Neural cell (in vitro differentiated cells): Measurements from ENCODE around the gene ADGRB3. TPM values are rescaled to one million over a fixed set of nuclear protein-coding genes. Genes with fewer than 3 reads are reported as not detected.

Experiments
- H2AFZ ChIP-seq: fragments of 200-600, 300-800 bp; sonication (generic), shearing (Covaris generic); 2 replicates; pipeline ENCODE4 v1.6.0; 2014; ENCODE audit warnings: low read depth, mild to moderate bottlenecking, antibody characterized with exemption, low read length, moderate library complexity
- H3F3A ChIP-seq: fragments of 200-600 bp; shearing (Covaris generic); 2 replicates; pipeline ENCODE4 v1.6.1; 2016; ENCODE audit warnings: mild to moderate bottlenecking, moderate library complexity, mixed read lengths, antibody characterized with exemption, low read length; ENCODE audit not compliant: insufficient read depth, poor library complexity, severe bottlenecking
- H3K27ac ChIP-seq: fragments of 200-600, 300-800 bp; sonication (generic), shearing (Covaris generic); 2 replicates; pipeline ENCODE4 v1.5.1; 2014; ENCODE audit warnings: mild to moderate bottlenecking, low read length, moderate library complexity
- H3K27me3 ChIP-seq: fragments of 300-800, 200-600 bp; sonication (generic), shearing (Covaris generic); 2 replicates; pipeline ENCODE4 v1.6.0; 2014; ENCODE audit warnings: mild to moderate bottlenecking, low read depth, low read length, moderate library complexity; ENCODE audit not compliant: insufficient read depth
- H3K36me3 ChIP-seq: fragments of 300-800, 200-600 bp; sonication (generic), shearing (Covaris generic); 2 replicates; pipeline ENCODE4 v1.5.1; 2014; ENCODE audit warnings: mild to moderate bottlenecking, antibody characterized with exemption, low read length, moderate library complexity; ENCODE audit not compliant: insufficient read depth
- H3K4me2 ChIP-seq: fragments of 300-800, 200-600 bp; sonication (generic), shearing (Covaris generic); 2 replicates; pipeline ENCODE4 v1.6.0; 2014; ENCODE audit warnings: mild to moderate bottlenecking, low read length
- H3K4me3 ChIP-seq: fragments of 300-800, 200-600 bp; sonication (generic), shearing (Covaris generic); 2 replicates; pipeline ENCODE4 v1.5.1; 2014; ENCODE audit warnings: mild to moderate bottlenecking, low read length, moderate library complexity
- H3K79me2 ChIP-seq: fragments of 200-600 bp; shearing (Covaris generic); replicated peaks from 2 replicates; pipeline ENCODE4 v1.6.0; 2014; ENCODE audit warnings: mild to moderate bottlenecking, low read length, moderate library complexity; ENCODE audit not compliant: insufficient read depth
- H3K9ac ChIP-seq: fragments of 300-800, 200-600 bp; sonication (generic), shearing (Covaris generic); 2 replicates; pipeline ENCODE4 v1.6.1; 2016; ENCODE audit warnings: mild to moderate bottlenecking, low read length, mixed read lengths
- H3K9me2 ChIP-seq: fragments of 200-600 bp; shearing (Covaris generic); 2 replicates; pipeline ENCODE4 v1.6.1; 2016; ENCODE audit warnings: mild to moderate bottlenecking, low read length, mixed read lengths; ENCODE audit not compliant: insufficient read depth
- H3K9me3 ChIP-seq: fragments of 200-600, 300-800 bp; sonication (generic), shearing (Covaris generic); 2 replicates; pipeline ENCODE4 v1.6.1; 2016; ENCODE audit warnings: mild to moderate bottlenecking, mixed run types, low read length, moderate library complexity, mixed read lengths
- H4K20me1 ChIP-seq: fragments of 200-600 bp; shearing (Covaris generic); 2 replicates; pipeline ENCODE4 v1.6.1; 2016; ENCODE audit warnings: mild to moderate bottlenecking, mixed run types; ENCODE audit not compliant: insufficient read depth
- CTCF ChIP-seq: fragments of 450-650 bp; IDR thresholded peaks from 2 replicates; pipeline ENCODE4 v1.5.1; 2014; ENCODE audit warnings: antibody characterized with exemption, mild to moderate bottlenecking, moderate library complexity; ENCODE audit not compliant: poor library complexity, severe bottlenecking
- EP300 ChIP-seq: fragments of 450-650 bp; conservative IDR thresholded peaks from 2 replicates; pipeline ENCODE4 v1.6.1; 2014; ENCODE audit warnings: antibody characterized with exemption, mild to moderate bottlenecking, moderate library complexity; ENCODE audit not compliant: poor library complexity, severe bottlenecking
- EZH2 ChIP-seq: fragments of 200-600, 300-800 bp; shearing (Covaris generic), sonication (generic); IDR thresholded peaks from 2 replicates; pipeline ENCODE4 v1.6.1; 2014; ENCODE audit warnings: antibody characterized with exemption, low read length, borderline replicate concordance, mild to moderate bottlenecking; ENCODE audit not compliant: insufficient read depth, poor library complexity, severe bottlenecking
- MXI1 ChIP-seq: fragments of 450-650 bp; conservative IDR thresholded peaks from 2 replicates; pipeline ENCODE4 v1.6.1; 2014; ENCODE audit warnings: antibody characterized with exemption, mild to moderate bottlenecking; ENCODE audit not compliant: poor library complexity, severe bottlenecking
- POLR2AphosphoS5 ChIP-seq: IDR thresholded peaks from 2 replicates; pipeline ENCODE4 v1.6.1; 2012
- RAD21 ChIP-seq: fragments of 450-650 bp; conservative IDR thresholded peaks from 2 replicates; pipeline ENCODE4 v1.6.1; 2014; ENCODE audit warnings: antibody characterized with exemption, mild to moderate bottlenecking, moderate library complexity
- REST ChIP-seq: IDR thresholded peaks from 2 replicates; pipeline ENCODE4 v1.6.1; 2012; ENCODE audit warnings: borderline replicate concordance
- SMC3 ChIP-seq: fragments of 450-650 bp; conservative IDR thresholded peaks from 2 replicates; pipeline ENCODE4 v1.6.1; 2014; ENCODE audit warnings: antibody characterized with exemption, mild to moderate bottlenecking, moderate library complexity; ENCODE audit not compliant: poor library complexity
- TAF1 ChIP-seq: IDR thresholded peaks from 2 replicates; pipeline ENCODE4 v1.6.1; 2012; ENCODE audit warnings: low read depth
- polyA plus RNA-seq: library from polyadenylated mRNA; depleted of rRNA; stranded (reverse); fragments of >200 nt; gene quantifications from 2 replicates; pipeline ENCODE4 v1.2.3, GENCODE V29; 2014

Gene ADGRB3
- polyA plus RNA-seq, 1 donor from 2014 or later = 66.5 TPM

GRCh38 chr6:68735866-68736265 lies 100.8 kb downstream of the ADGRB3 start:
- H3K27me3 ChIP-seq = no peaks in the 10 kb centered on the region
- H2AFZ ChIP-seq = no peak overlapping the region
- no peaks in the 10 kb centered on the region for H3K9me2 ChIP-seq
- H4K20me1 ChIP-seq = no peaks in the 10 kb centered on the region
- H3K79me2 ChIP-seq = no peaks in the 10 kb centered on the region
- H3K4me2 ChIP-seq = no peak overlapping the region
- no peak overlapping the region for H3K4me3 ChIP-seq
- TF ChIP-seq EZH2 = no peak
- no peak for TF ChIP-seq RAD21
- no peak for TF ChIP-seq POLR2AphosphoS5
- TF ChIP-seq MXI1 = no peak
- TF ChIP-seq EP300 = no peak
- no peak overlapping the region for H3K9ac ChIP-seq
- H3F3A ChIP-seq = no peaks in the 10 kb centered on the region
- no peaks in the 10 kb centered on the region for H3K9me3 ChIP-seq
- no peak overlapping the region for H3K27ac ChIP-seq
- no peaks in the 10 kb centered on the region for H3K36me3 ChIP-seq

- no peaks in the 10 kb centered on the region for H3F3A ChIP-seq
- H3K27me3 ChIP-seq = no peaks in the 10 kb centered on the region
- H3K27ac ChIP-seq = no peak overlapping the region
- H3K36me3 ChIP-seq = no peaks in the 10 kb centered on the region
- no peak overlapping the region for H3K9ac ChIP-seq
- H4K20me1 ChIP-seq = no peaks in the 10 kb centered on the region
- no peaks in the 10 kb centered on the region for H3K79me2 ChIP-seq
- no peak overlapping the region for H3K4me3 ChIP-seq
- no peak for TF ChIP-seq RAD21
- TF ChIP-seq SMC3 = no peak
- no peak for TF ChIP-seq POLR2AphosphoS5
- TF ChIP-seq CTCF = no peak
- TF ChIP-seq REST = no peak
- no peak for TF ChIP-seq EZH2
- no peak for TF ChIP-seq MXI1
- TF ChIP-seq EP300 = no peak
- no peak for TF ChIP-seq TAF1
- H3K4me2 ChIP-seq = no peak overlapping the region
- no peak overlapping the region for H2AFZ ChIP-seq
- H3K9me3 ChIP-seq = no peaks in the 10 kb centered on the region
- no peaks in the 10 kb centered on the region for H3K9me2 ChIP-seq
Measured at GRCh38 chr6:68737061-68737460, 102.0 kb downstream of the ADGRB3 start.
